GM21717 (cell line): ENCODE data around the gene IFNAR1.
"Not testable (repeated sequence)": the region's sequence is repeated elsewhere in the genome, so short reads cannot be mapped to it uniquely, and the experiment has no call there.

ENCODE experiments used
- ATAC-seq: cut with Tn5 transposase; IDR thresholded peaks from one replicate; pipeline ENCODE4 v1.9.1; 2021; ENCODE audit warnings: mild to moderate bottlenecking, moderate library complexity; ENCODE audit not compliant: unreplicated experiment

Gene IFNAR1

DNA sequence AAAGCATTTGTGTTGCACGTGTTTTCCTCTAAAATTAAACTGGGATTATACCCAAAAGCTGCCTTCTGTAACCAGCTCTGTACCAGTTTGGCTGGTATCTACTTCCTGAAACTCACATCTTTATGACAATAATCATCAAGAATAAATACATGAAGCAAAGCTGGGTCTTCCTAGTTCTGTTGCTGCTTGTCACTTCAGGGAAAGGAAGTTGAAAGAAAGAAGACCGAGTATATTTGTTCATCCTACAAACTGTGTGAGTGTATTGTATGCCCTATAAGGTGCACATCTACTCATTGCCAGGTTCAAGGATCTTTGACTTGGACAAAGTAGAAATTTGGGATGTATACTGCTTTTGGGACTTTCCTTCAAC, 49.3 kb downstream of the IFNAR1 start:
- no peak for ATAC-seq

- ATAC-seq = no peak
Measured at GRCh38 chr21:33374450-33375096, 49.8 kb downstream of the IFNAR1 start.

DNA sequence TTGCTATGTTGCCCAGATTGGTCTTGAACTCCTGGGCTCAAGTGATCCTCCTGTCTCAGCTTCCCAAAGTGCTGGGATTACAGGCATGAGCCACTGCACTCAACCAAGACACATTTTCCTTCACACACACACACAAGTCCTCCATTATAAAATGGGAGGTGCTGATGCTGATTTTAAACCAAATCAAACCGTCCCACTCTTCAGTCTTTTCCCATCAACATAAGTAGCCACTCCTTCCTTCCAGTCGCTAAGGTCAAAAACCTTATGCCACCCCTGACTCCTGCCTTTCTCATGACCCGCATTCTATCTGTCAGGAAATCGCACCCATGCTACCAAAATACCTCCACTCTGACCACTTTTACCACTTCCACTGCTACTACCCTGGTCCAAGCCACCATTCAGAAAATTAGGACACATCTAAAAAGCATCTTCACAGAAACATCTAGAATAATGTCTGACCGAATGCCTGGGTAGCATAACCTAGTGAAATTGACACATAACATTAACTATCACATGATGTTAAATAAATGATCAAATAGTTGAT, 50.4 kb downstream of the IFNAR1 start:
- ATAC-seq = no peak

DNA sequence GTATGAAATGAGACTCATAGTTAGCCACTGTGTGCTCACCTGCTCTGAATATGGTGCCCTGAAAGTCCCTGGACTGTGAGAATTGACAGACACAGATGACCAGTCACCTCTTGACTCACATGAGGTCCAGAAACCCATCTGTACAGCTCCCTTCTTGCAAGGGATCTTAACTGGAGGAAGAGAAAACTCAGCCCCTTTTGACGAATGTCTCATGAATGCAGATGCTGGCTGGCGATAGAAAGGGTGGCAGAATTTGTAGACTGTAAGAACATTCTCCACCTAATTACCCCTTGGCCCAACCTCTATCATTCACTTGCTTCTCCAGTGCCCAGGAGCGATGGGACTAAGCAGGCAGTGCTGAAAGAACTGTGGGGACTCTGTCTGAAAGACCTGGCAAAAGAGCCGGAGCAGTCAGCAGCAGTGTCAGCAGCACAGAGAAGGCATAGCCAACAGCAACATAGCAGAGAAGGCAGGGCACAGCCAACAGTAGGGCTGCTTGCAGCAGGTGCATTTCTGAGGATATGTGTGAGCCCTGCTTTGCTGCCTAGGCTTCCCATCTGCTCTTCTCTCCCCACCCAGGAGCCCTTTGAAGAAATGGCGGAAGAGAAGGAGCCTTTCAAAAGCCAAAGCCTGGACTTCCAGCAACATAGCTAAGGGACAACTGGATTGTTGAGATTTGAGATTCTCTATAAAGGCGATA, 52.6 kb downstream of the IFNAR1 start:
- no peak for ATAC-seq

DNA sequence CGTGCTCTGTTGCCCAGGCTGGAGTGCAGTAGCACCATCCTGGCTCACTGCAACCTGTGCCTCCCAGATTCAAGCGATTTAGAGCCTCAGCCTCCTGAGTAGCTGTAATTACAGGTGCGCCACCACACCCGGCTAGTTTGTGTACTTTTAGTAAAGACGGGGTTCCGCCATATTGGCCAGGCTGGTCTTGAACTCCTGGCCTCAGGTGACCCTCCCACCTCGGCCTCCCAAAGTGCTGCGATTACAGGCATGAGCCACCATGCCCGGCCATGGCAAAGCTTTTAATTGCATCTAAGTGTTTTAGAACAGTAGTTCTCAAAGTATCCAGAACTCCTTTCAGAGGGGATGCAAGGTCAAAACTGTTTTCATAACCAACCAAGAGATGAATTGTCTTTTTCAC, 53.3 kb downstream of the IFNAR1 start:
- no peak for ATAC-seq

DNA sequence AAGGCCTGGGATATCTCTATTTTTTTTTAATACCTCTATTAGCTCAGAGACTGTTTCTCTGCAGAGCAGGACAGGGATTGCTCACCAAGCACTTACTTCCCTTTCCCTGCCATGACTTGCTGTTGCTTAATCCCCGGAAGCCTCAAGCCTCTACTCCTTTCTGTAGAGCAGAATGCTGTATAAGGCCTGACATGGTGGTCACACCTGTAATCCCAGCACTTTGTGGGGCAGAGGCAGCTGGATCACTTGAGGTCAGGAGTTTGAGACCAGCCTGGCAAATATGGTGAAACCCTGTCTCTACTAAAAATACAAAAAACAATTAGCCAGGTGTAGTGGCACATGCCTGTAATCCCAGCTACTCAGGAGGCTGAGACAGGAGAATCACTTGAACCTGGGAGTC, 55.2 kb downstream of the IFNAR1 start:
- ATAC-seq = not testable (repeated sequence)

GRCh38 chr21:33380483-33380998, 55.8 kb downstream of the IFNAR1 start:
- peak; percentile 41 for ATAC-seq

DNA sequence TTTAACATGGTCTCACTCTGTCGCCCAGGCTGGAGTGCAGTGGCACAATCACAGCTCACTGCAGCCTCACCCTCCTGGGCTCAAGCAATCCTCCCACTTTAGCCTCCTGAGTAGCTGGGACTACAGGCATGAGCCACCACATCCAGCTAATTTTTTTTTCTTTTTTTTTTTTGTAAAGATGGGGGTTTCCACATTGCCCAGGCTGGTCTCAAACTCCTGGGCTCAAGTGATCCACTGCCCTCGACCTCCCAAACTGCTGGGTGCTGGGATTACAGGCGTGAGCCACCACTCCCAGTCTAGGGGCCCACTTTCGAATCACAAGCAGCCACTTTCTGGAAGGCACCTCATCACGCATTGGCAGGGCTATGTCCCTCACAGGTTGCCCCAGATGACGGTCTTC, 56.6 kb downstream of the IFNAR1 start:
- not testable (repeated sequence) for ATAC-seq

- ATAC-seq = peak; percentile 73
Measured at GRCh38 chr21:33383056-33383888, 58.5 kb downstream of the IFNAR1 start.

DNA sequence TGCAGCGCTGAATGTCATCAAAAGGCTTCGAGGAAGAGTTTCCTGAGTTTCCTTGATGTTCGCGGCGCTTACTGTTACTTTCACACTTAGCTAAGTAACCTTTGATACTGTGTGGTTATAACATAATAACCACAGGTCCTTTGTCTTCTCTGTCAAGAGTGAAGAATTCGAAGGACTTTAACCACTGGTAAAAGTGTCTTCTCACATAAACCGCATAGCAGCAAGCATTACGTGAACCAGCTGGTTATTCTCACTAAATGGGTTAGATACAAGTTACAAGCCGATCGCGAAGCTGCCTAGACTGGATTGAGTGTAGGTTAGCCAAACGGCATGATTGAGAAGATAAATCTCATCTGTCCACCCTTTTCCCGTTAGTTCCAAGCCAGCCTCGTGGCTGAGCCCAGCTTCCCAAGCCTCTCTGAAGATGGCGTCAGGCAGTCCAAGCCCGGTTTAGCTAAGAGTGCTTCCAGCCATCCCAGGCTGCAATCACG, 60.1 kb downstream of the IFNAR1 start:
- no peak for ATAC-seq

- no peak for ATAC-seq
Measured at GRCh38 chr21:33386222-33386784, 61.5 kb downstream of the IFNAR1 start.

- ATAC-seq = no peak
Measured at GRCh38 chr21:33387294-33387693, 62.5 kb downstream of the IFNAR1 start.

DNA sequence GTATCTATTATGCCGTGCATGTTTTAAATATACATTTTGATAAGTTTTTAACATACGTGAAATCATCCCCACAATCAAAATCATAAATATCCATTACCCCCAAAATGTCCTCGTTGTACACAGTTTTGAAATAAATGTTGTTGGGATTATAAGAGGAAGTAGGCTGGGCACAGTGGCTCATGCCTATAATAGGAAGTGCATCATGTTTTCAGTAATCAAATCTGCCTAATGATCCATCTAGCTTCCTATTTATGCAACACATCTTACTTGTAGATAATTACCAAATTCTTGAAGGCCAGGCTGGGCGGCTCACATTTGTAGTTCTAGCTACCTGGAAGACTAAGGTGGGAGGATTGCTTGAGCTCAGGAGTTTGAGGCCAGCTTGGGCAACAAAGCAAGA, 63.4 kb downstream of the IFNAR1 start:
- ATAC-seq = no peak

DNA sequence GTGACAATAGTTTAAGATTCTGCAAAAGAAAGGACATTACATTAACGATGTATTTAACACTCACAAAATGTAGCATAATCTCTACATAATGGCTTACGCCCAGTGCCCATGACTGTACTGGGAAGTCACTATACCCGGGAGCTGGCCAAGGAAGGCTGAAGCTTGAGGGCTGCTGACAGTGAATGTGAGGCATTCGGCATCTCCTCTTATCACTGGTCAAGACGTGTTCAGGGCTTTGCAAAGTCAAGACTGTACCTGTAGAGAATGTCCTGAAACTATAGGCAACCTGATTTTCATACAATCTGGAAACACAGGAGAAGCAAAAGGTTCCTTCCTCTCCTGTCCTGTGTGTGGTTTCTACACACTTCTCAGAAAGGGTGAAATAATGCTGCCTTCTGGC, 65.7 kb downstream of the IFNAR1 start:
- ATAC-seq = no peak

DNA sequence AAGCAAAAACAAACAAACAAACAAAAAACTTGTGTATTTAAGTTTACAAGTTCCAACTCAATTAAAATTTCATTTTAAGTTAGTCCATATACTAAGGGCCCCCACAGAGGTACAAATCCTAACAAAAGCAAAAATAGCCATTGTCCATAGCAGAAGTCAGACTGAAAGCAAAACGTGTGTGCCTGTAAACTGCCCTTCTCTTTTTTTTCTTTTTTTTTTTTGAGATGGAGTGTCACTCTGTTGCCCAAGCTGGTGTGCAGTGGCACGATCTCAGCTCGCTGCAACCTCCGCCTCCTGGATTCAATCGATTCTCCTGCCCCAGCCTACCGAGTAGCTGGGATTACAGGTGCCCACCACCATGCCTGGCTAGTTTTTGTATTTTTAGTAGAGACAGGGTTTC, 66.9 kb downstream of the IFNAR1 start:
- ATAC-seq = no peak

DNA sequence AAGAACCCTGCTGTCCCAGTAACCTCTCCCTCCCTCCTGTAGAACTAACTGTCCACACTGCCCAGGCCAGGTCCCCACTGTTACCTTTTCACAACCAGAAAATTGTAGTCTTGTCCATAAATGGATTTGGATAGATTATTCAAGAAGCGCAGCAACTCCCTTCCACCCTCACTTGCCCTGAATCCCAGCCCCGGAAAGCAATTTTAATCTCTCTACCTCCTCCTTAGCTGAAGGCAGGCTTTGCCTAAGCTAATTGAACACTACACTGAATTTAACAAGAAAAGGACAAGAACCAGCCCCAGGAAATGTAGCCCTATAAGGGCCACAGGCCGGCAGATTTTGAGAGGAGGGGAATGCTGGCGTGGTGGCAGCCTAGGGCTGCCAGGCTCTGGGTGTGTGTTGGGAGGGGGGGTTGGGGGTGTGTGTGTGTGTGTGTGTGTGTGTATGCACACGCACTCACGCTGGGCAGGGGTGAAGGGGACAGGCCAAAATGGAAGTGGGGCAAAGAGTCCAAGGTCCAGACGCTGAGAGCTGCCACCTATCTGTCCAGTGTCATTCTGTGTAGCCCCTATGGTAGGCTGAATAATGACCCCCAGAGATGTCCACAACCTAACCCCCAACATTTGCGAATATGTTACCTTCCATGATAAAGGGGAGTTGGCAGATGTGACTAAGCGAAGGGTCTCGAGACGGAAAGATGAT, 67.7 kb downstream of the IFNAR1 start:
- no peak for ATAC-seq

DNA sequence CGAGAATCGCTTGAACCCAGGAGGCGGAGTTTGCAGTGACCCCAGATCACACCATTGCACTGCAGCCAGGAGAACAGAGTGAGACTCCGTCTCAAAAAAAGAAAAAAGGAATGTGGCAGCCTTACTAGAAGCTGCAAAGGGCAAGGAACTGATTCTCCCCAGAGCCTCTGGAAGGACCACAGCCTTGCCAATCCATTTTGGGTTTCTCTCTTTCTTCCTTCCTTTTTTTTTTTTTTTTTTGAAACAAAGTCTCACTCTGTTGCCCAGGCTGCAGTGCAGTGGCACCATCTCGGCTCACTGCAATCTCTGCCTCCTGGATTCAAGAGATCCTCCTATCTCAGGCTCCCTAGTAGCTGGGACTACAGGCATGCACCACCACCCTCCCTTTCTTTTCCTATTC, 68.6 kb downstream of the IFNAR1 start:
- ATAC-seq = no peak

GRCh38 chr21:33394260-33394659, 69.5 kb downstream of the IFNAR1 start:
- no peak for ATAC-seq

DNA sequence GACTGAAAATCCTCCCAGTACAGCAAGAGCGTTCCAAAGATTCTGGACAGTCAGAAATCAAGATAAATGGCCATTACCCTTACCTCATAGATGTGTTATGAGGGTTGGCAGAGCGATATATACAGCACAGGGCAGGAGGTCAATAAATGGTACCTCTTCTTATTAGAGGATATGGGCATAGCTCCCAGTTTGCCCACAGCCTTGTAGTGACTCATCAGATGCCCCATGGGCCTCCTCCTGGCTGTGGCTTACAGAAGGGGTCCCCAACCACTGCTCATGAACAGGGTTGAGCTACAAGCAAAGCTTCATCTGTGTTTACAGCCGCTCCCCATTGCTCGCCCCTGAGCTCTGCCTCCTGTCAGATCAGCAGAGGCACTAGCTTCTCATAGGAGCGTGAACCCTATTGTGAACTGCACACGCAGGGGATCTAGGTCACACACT, 71.1 kb downstream of the IFNAR1 start:
- ATAC-seq = no peak

- no peak for ATAC-seq
Measured at GRCh38 chr21:33396436-33396835, 71.7 kb downstream of the IFNAR1 start.
